SK-N-SH (cell line): Measurements from ENCODE around the gene STIP1. TPM values are rescaled to one million over a fixed set of nuclear protein-coding genes. Genes with fewer than 3 reads are reported as not detected.
A peak's percentile ranks its signal among the peaks of the same experiment; 100 is the strongest.

Experiments used
- CTCF ChIA-PET: fragments of 300-600, 350-600 bp; formaldehyde crosslinking; extraction: SDS; loops from one replicate; lab custom pipeline; 2021; lab: Yijun Ruan, JAX
- POLR2A ChIA-PET: fragments of 350-600 bp; sonication (Branson Sonifier 250); formaldehyde crosslinking; extraction: SDS; loops from one replicate; lab custom pipeline; 2020; ENCODE audit warnings: antibody characterized with exemption, inconsistent platforms; lab: Yijun Ruan, JAX
- DNase-seq: peaks from one replicate; pipeline ENCODE4 v3.0.0; 2012
- H2AFZ ChIP-seq: fragments of 200-600 bp; sonication (generic); 2 replicates; pipeline ENCODE4 v1.8.1; 2016; ENCODE audit warnings: antibody characterized with exemption, mild to moderate bottlenecking, low read depth
- H3F3A ChIP-seq: fragments of 200-600 bp; sonication (generic); replicated peaks from 2 replicates; pipeline ENCODE3; 2016; ENCODE audit warnings: antibody characterized with exemption, mild to moderate bottlenecking; ENCODE audit not compliant: insufficient read depth
- H3K27ac ChIP-seq, 2 experiments: fragments of 200-500 bp in 1 of 2; fragments of 200-600 bp in 1 of 2; sonication (Bioruptor generic) in 1 of 2; sonication (generic), shearing (Covaris generic) in 1 of 2; 2 replicates each; pipeline versions ENCODE4 v1.5.1 to v1.6.1; 2014 to 2016; ENCODE audit warnings: low read depth in 2 of 2, inconsistent platforms in 1 of 2, low read length in 1 of 2, mild to moderate bottlenecking in 1 of 2, mixed read lengths in 1 of 2
- H3K27me3 ChIP-seq: fragments of 200-600 bp; sonication (generic), shearing (Covaris generic); 2 replicates; pipeline ENCODE4 v1.6.1; 2016; ENCODE audit warnings: mixed run types; ENCODE audit not compliant: insufficient read depth
- H3K36me3 ChIP-seq, 2 experiments: fragments of 200-500 bp in 1 of 2; fragments of 200-600 bp in 1 of 2; sonication (Bioruptor generic) in 1 of 2; sonication (generic) in 1 of 2; replicated peaks in 1 of 2; 2 replicates each; pipeline versions ENCODE3 to v1.5.1; 2014 to 2016; ENCODE audit warnings: low read length in 1 of 2, mild to moderate bottlenecking in 1 of 2; ENCODE audit not compliant: insufficient read depth in 2 of 2, control insufficient read depth in 1 of 2
- H3K4me1 ChIP-seq, 2 experiments: fragments of 200-500 bp in 1 of 2; fragments of 200-600 bp in 1 of 2; sonication (Bioruptor generic) in 1 of 2; sonication (generic), shearing (Covaris generic) in 1 of 2; 2 replicates each; pipeline versions ENCODE4 v1.5.1 to v1.6.1; 2014 to 2016; ENCODE audit warnings: low read depth in 1 of 2, low read length in 1 of 2, mixed run types in 1 of 2; ENCODE audit not compliant: insufficient read depth in 2 of 2, control insufficient read depth in 1 of 2
- H3K4me2 ChIP-seq: fragments of 200-600 bp; sonication (generic), shearing (Covaris generic); 2 replicates; pipeline ENCODE4 v1.6.1; 2017; ENCODE audit warnings: mixed run types
- H3K4me3 ChIP-seq, 2 experiments: fragments of 200-500 bp in 1 of 2; fragments of 200-600 bp in 1 of 2; sonication (Bioruptor generic) in 1 of 2; sonication (generic), shearing (Covaris generic) in 1 of 2; 2 replicates each; pipeline versions ENCODE4 v1.5.1 to v1.8.1; 2014 to 2016; ENCODE audit warnings: low read depth in 2 of 2, inconsistent platforms in 1 of 2, low read length in 1 of 2, mild to moderate bottlenecking in 1 of 2, mixed read lengths in 1 of 2, moderate library complexity in 1 of 2
- H3K79me2 ChIP-seq: fragments of 200-600 bp; sonication (generic); 2 replicates; pipeline ENCODE4 v1.8.1; 2017; ENCODE audit warnings: mild to moderate bottlenecking; ENCODE audit not compliant: insufficient read depth
- H3K9ac ChIP-seq: fragments of 200-600 bp; sonication (generic); 2 replicates; pipeline ENCODE4 v1.6.1; 2017; ENCODE audit warnings: mixed run types
- H3K9me2 ChIP-seq: fragments of 200-600 bp; sonication (generic); 2 replicates; pipeline ENCODE4 v1.6.1; 2017; ENCODE audit warnings: mixed run types
- H3K9me3 ChIP-seq: fragments of 200-600 bp; sonication (generic); 2 replicates; pipeline ENCODE4 v1.6.1; 2017; ENCODE audit warnings: mixed run types, mild to moderate bottlenecking, moderate library complexity
- H4K20me1 ChIP-seq: fragments of 200-600 bp; sonication (generic); 2 replicates; pipeline ENCODE4 v1.6.1; 2017; ENCODE audit warnings: mild to moderate bottlenecking, mixed run types; ENCODE audit not compliant: insufficient read depth
- CTCF ChIP-seq: fragments of 200-600 bp; sonication (generic); IDR thresholded peaks from 2 replicates; pipeline ENCODE4 v1.6.1; 2017; ENCODE audit warnings: antibody characterized with exemption, mild to moderate bottlenecking, moderate library complexity
- ELF1 ChIP-seq: IDR thresholded peaks from 2 replicates; pipeline ENCODE4 v1.4.0; 2012
- EP300 ChIP-seq, 2 experiments: IDR thresholded peaks; 2 replicates each; pipeline versions ENCODE4 v1.4.0 to v1.6.1; 2012; ENCODE audit warnings: borderline replicate concordance in 1 of 2, low read depth in 1 of 2, low read length in 1 of 2
- EZH2phosphoT487 ChIP-seq: fragments of 200-600 bp; sonication (generic); IDR thresholded peaks from 2 replicates; pipeline ENCODE4 v1.6.1; 2017; ENCODE audit warnings: low read depth, mixed run types, mild to moderate bottlenecking, antibody characterized with exemption, moderate library complexity, borderline replicate concordance
- FOSL2 ChIP-seq: IDR thresholded peaks from 2 replicates; pipeline ENCODE4 v1.4.0; 2012; ENCODE audit warnings: low read depth, mild to moderate bottlenecking, moderate library complexity, borderline replicate concordance
- FOXM1 ChIP-seq: IDR thresholded peaks from 2 replicates; pipeline ENCODE4 v1.4.0; 2012; ENCODE audit warnings: low read depth, mild to moderate bottlenecking
- GABPA ChIP-seq: IDR thresholded peaks from 2 replicates; pipeline ENCODE4 v1.4.0; 2012; ENCODE audit warnings: low read depth, mild to moderate bottlenecking
- GATA2 ChIP-seq: sonication (generic); formaldehyde crosslinking; IDR thresholded peaks from 2 replicates; pipeline ENCODE4 v1.5.0; 2020; ENCODE audit warnings: mild to moderate bottlenecking, missing genetic modification reagents
- JUND ChIP-seq: IDR thresholded peaks from 2 replicates; pipeline ENCODE4 v1.4.0; 2012
- MAX ChIP-seq: IDR thresholded peaks from 2 replicates; pipeline ENCODE4 v1.4.0; 2012; ENCODE audit warnings: low read depth
- MEF2A ChIP-seq: IDR thresholded peaks from 2 replicates; pipeline ENCODE4 v1.4.0; 2012; ENCODE audit warnings: low read depth, borderline replicate concordance
- MXI1 ChIP-seq: IDR thresholded peaks from 2 replicates; pipeline ENCODE4 v1.6.1; 2012; ENCODE audit warnings: mild to moderate bottlenecking, low read depth, low read length, improper control_type of control experiment
- NFIC ChIP-seq: IDR thresholded peaks from 2 replicates; pipeline ENCODE4 v1.4.0; 2012; ENCODE audit warnings: borderline replicate concordance
- NRF1 ChIP-seq: IDR thresholded peaks from 2 replicates; pipeline ENCODE4 v1.6.1; 2012; ENCODE audit warnings: low read depth, mild to moderate bottlenecking, low read length
- POLR2AphosphoS5 ChIP-seq: IDR thresholded peaks from 2 replicates; pipeline ENCODE4 v1.6.1; 2012; ENCODE audit warnings: low read depth, low read length
- REST ChIP-seq: IDR thresholded peaks from 2 replicates; pipeline ENCODE4 v1.6.1; 2012; ENCODE audit warnings: mild to moderate bottlenecking, low read depth, low read length, moderate library complexity
- RFX5 ChIP-seq: IDR thresholded peaks from 2 replicates; pipeline ENCODE4 v1.6.1; 2012; ENCODE audit warnings: mild to moderate bottlenecking, improper control_type of control experiment, low read length
- SIN3A ChIP-seq: IDR thresholded peaks from 2 replicates; pipeline ENCODE4 v1.6.1; 2012; ENCODE audit warnings: low read depth, mild to moderate bottlenecking, low read length, moderate library complexity, borderline replicate concordance
- SMC3 ChIP-seq: IDR thresholded peaks from 2 replicates; pipeline ENCODE4 v1.6.1; 2012; ENCODE audit warnings: low read depth, low read length, improper control_type of control experiment
- TAF1 ChIP-seq: IDR thresholded peaks from 2 replicates; pipeline ENCODE4 v1.6.1; 2012; ENCODE audit warnings: low read depth, mild to moderate bottlenecking, low read length, moderate library complexity, borderline replicate concordance
- WGBS: methylation state at CpG from one replicate; pipeline ENCODE4 v1.1.6; 2017; ENCODE audit warnings: low lambda C conversion rate; 5-methylcytosine and 5-hydroxymethylcytosine counted together
- polyA plus RNA-seq, 3 experiments: library from polyadenylated mRNA; depleted of rRNA; stranded (reverse); fragments of >200 nt; gene quantifications; 2 replicates each; pipeline ENCODE4 v1.2.3, GENCODE V29; 2012
- TF ChIP-seq, protein P1 (sequence below): IDR thresholded peaks from 2 replicates; pipeline ENCODE4 v1.4.0; 2012; ENCODE audit warnings: low read depth, borderline replicate concordance

STIP1 gene
- polyA plus RNA-seq, 1 of the 3 experiments (the other 2 are of a cell fraction), result 163 TPM

- under 1% methylated on average over 27 of the region's 54 CpGs for WGBS
- no peaks in the 10 kb centered on the region for H4K20me1 ChIP-seq
- H3K27ac ChIP-seq, result peak within 1 kb of the TSS; percentile 47 to 88
- H3F3A ChIP-seq, result peaks cover 6% of the 10 kb centered on the region
- peak within 1 kb of the TSS; percentile 98 for H3K4me2 ChIP-seq
- H2AFZ ChIP-seq, result peak within 1 kb of the TSS; percentile 93
- no peaks in the 10 kb centered on the region for H3K9me2 ChIP-seq
- H3K79me2 ChIP-seq, result peaks cover 42% of the 10 kb centered on the region
- peak; percentile 97 for DNase-seq
- H3K9ac ChIP-seq, result peak within 1 kb of the TSS; percentile 75
- H3K4me3 ChIP-seq, result peak within 1 kb of the TSS; percentile 88 to 97
- peaks cover 0 to 14% of the 10 kb centered on the region in 2 experiments for H3K36me3 ChIP-seq
- no peaks in the 10 kb centered on the region for H3K27me3 ChIP-seq
- H3K4me1 ChIP-seq, result peaks cover 9 to 34% of the 10 kb centered on the region in 2 experiments; a peak in 2 of 4 replicates
- no peaks in the 10 kb centered on the region for H3K9me3 ChIP-seq
- TF ChIP-seq, protein P1, sequence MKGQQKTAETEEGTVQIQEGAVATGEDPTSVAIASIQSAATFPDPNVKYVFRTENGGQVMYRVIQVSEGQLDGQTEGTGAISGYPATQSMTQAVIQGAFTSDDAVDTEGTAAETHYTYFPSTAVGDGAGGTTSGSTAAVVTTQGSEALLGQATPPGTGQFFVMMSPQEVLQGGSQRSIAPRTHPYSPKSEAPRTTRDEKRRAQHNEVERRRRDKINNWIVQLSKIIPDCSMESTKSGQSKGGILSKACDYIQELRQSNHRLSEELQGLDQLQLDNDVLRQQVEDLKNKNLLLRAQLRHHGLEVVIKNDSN, result no peak
- TF ChIP-seq JUND (no peak), NRF1 (no peak), SIN3A (peak; percentile 16; the same call in 1 of the 2 replicates), REST (no peak), RFX5 (no peak), POLR2AphosphoS5 (peak; percentile 91), MXI1 (peak; percentile 59), EZH2phosphoT487 (no peak), SMC3 (no peak), ELF1 (peak; percentile 86), GATA2 (CRISPR knock-in tag) (no peak), GABPA (peak; percentile 78), TAF1 (peak; percentile 64; the same call in 1 of the 2 replicates), EP300 (IDR thresholded peaks at IDR 0.05; ENCODE audit: borderline replicate concordance in 1 of 2, low read depth in 1 of 2, low read length in 1 of 2) (no peak), FOSL2 (no peak), FOXM1 (no peak), MAX (peak; percentile 73), CTCF (peak; percentile 16), MEF2A (no peak), NFIC (no peak)
- TF ChIP-seq, all 33 proteins: peak for 8
- POLR2A ChIA-PET, result interaction anchor here (0.7 to 1.7 kb wide), 17 partner anchors 8 to 92 kb away, joined by 3 to 6 read pairs (median 4); partner anchors contain the start of genes FKBP2, PPP1R14B, PRDX5 and STIP1
- CTCF ChIA-PET, result interaction anchor here (0.8 to 5.2 kb wide), 9 partner anchors 19 to 78 kb away, joined by 3 to 36 read pairs (median 3); partner anchors contain the start of genes ESRRA, FERMT3, MACROD1 and PLCB3
These were observed 39.9 kb downstream of the STIP1 start, which contains the start of the genes NUDT22 and TRPT1 for GRCh38 chr11:64225608-64226506. TSS of gene NUDT22 (plus strand) at chr11:64226274. CDS start at chr11:64226653, 379 bp downstream. TSS of gene TRPT1 (minus strand) at chr11:64226186. CDS start at chr11:64225860, 326 bp downstream.
